Uterus (tissue), 2 donors: Measurements from ENCODE around the gene MSI1.

Source experiments
- POLR2A ChIP-seq, 2 donors: fragments of 450-650 bp; IDR thresholded peaks; one replicate each; pipeline ENCODE4 v1.6.1; 2016; ENCODE audit warnings: antibody characterized with exemption in 2 of 2, mild to moderate bottlenecking in 1 of 2, moderate library complexity in 1 of 2
- TF ChIP-seq, protein P1 (sequence below), 4 experiments: fragments of 200-600 bp in 2 of 4; fragments of 450-650 bp in 2 of 4; sonication (generic) in 2 of 4; IDR thresholded peaks; one replicate each; pipeline ENCODE4 v1.5.1; 2016 to 2019; ENCODE audit warnings: antibody characterized with exemption in 4 of 4, mild to moderate bottlenecking in 2 of 4, moderate library complexity in 1 of 4

DNA sequence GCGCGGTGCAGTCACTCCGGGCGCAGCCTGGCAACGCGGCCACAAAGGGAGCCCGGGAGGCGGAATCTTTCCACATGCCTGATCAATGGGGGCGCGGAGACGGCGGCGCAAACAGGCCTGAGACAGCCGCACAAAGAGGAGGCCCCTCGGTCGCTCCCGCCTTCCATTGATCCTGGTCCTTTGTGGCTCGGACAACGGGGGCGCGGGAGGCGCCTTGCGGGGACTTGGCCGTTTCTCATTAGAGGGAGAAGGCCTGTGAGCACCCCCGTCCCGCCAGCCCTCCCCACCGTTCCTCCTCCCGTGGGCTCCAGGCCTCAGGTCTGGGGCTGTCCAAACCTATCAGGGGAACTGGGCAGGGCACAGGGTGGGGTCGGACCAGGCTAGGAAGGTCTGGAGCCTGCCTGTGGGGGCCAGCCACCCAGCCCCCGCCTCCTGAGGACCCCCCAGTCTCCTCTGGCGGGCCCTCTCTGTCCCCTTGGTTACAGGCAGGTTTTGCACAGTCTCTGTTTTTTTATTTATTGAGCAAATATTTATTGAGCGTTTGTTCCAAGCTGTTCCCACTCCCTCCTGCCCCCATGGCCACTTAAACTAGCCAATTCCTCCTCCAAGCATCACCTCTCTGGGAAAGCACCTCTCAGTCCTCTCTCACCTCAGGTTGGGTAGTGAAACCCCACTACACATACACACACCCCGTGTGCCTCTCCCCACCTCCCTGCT is 29.0 kb upstream of the MSI1 start:
- TF ChIP-seq, protein P1, sequence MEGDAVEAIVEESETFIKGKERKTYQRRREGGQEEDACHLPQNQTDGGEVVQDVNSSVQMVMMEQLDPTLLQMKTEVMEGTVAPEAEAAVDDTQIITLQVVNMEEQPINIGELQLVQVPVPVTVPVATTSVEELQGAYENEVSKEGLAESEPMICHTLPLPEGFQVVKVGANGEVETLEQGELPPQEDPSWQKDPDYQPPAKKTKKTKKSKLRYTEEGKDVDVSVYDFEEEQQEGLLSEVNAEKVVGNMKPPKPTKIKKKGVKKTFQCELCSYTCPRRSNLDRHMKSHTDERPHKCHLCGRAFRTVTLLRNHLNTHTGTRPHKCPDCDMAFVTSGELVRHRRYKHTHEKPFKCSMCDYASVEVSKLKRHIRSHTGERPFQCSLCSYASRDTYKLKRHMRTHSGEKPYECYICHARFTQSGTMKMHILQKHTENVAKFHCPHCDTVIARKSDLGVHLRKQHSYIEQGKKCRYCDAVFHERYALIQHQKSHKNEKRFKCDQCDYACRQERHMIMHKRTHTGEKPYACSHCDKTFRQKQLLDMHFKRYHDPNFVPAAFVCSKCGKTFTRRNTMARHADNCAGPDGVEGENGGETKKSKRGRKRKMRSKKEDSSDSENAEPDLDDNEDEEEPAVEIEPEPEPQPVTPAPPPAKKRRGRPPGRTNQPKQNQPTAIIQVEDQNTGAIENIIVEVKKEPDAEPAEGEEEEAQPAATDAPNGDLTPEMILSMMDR (IDR thresholded peaks at IDR 0.05) = no peak
- TF ChIP-seq POLR2A (IDR thresholded peaks at IDR 0.05) = no peak
